K562 (cell line): ENCODE measurements around the gene SAE1. TPM values are rescaled to one million over a fixed set of nuclear protein-coding genes. Genes with fewer than 3 reads are reported as not detected.
A peak's percentile ranks its signal among the peaks of the same experiment; 100 is the strongest.

Experiments used
- CBX5 ChIP-seq: IDR thresholded peaks from 2 replicates; pipeline ENCODE4 v1.6.1; 2014; ENCODE audit warnings: low read depth, borderline replicate concordance
- MCM3 ChIP-seq: fragments of 450-650 bp; IDR thresholded peaks from 2 replicates; pipeline ENCODE4 v1.6.1; 2016
- MTA1 ChIP-seq: fragments of 450-650 bp; IDR thresholded peaks from 2 replicates; pipeline ENCODE4 v1.6.1; 2017; ENCODE audit warnings: borderline replicate concordance
- MTA3 ChIP-seq: fragments of 450-650 bp; formaldehyde crosslinking; IDR thresholded peaks from 2 replicates; pipeline ENCODE4 v1.6.1; 2017; ENCODE audit warnings: mild to moderate bottlenecking, borderline replicate concordance
- POLR3A ChIP-seq: IDR thresholded peaks from 2 replicates; pipeline ENCODE4 v1.6.1; 2011; ENCODE audit warnings: borderline replicate concordance, mild to moderate bottlenecking, moderate library complexity; ENCODE audit not compliant: insufficient read length, insufficient read depth; ENCODE audit errors: extremely low read depth
- polyA plus RNA-seq, 8 experiments: library from polyadenylated mRNA; depleted of rRNA in 4 of 8; stranded (reverse) in 5 of 8; unstranded in 3 of 8; fragments of >200 nt; fragmentation: Nextera tagmentation in 2 of 8; fragmentation: Illumina TruSeq in 1 of 8; extraction: Ambion mirVana in 2 of 8; extraction: Trizol in 1 of 8; gene quantifications; 2 replicates each; pipeline versions ENCODE4 v1.2.1 to v1.2.3, GENCODE V29; 2011 to 2014; ENCODE audit warnings: inconsistent platforms in 1 of 8, missing spikeins in 1 of 8
- total RNA-seq, 7 experiments: library from RNA; depleted of rRNA in 6 of 7; stranded (reverse); fragments of >200 nt in 6 of 7; fragmentation: Illumina TruSeq in 2 of 7; extraction: Trizol in 2 of 7; gene quantifications; 2 replicates each; pipeline versions ENCODE4 v1.2.1 to v1.2.3, GENCODE V29; 2011 to 2021; ENCODE audit warnings: low replicate concordance in 1 of 7
- TF ChIP-seq, protein P1 (sequence below): fragments of 200-800 bp; sonication (Bioruptor generic); IDR thresholded peaks from 2 replicates; pipeline ENCODE4 v1.6.1; 2016; ENCODE audit warnings: missing genetic modification characterization, missing compliant biosample characterization
- TF ChIP-seq, protein P2 (sequence below): fragments of 450-650 bp; IDR thresholded peaks from 2 replicates; pipeline ENCODE4 v1.7.0; 2016; ENCODE audit warnings: borderline replicate concordance
- TF ChIP-seq, protein P3 (sequence below), 2 experiments: fragments of 450-650 bp; IDR thresholded peaks; 2 replicates each; pipeline ENCODE4 v1.6.1; 2016; ENCODE audit warnings: mild to moderate bottlenecking in 2 of 2, borderline replicate concordance in 1 of 2, low read depth in 1 of 2, moderate library complexity in 1 of 2
- TF ChIP-seq, protein P4 (sequence below): fragments of 250-450 bp; sonication (Bioruptor Pico); IDR thresholded peaks from 2 replicates; pipeline ENCODE4 v1.8.0; 2022; ENCODE audit warnings: inconsistent platforms, mild to moderate bottlenecking, moderate library complexity, borderline replicate concordance

SAE1 gene
- total and polyA plus RNA-seq, 9 of the 15 experiments (the other 6 are each of a cell fraction or from before 2014, with no cell fraction given): 82.8 to 299 (median 217) TPM

DNA sequence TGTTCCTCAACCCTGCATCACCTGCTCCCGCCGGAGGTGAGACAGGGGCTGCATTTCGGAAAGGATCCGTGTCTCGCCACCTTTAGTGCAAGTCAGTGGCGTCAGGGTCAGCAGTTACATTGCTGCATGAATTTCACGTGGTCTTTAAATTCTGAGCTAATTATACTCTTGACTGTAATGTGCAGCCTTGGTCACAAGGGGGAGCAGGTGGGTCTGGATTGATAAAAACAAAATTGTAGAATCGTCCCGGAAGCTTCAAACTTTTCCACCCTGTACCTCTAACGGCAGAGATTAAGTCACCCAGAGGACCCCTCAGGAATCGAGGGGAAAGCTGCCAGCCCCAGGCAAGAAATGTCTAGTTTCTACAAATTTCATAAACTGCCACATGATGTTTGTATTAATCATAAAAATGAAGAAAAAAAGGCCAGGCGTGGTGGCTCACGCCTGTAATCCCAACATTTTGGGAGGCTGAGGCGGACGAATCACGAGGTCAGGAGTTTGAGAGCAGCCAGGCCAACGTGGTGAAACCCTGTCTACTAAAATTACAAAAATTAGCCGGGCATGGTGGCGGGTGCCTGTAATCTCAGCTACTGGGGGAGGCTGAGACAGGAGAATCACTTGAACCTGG is 80.2 kb downstream of the SAE1 start (continued):
- TF ChIP-seq, protein P1, sequence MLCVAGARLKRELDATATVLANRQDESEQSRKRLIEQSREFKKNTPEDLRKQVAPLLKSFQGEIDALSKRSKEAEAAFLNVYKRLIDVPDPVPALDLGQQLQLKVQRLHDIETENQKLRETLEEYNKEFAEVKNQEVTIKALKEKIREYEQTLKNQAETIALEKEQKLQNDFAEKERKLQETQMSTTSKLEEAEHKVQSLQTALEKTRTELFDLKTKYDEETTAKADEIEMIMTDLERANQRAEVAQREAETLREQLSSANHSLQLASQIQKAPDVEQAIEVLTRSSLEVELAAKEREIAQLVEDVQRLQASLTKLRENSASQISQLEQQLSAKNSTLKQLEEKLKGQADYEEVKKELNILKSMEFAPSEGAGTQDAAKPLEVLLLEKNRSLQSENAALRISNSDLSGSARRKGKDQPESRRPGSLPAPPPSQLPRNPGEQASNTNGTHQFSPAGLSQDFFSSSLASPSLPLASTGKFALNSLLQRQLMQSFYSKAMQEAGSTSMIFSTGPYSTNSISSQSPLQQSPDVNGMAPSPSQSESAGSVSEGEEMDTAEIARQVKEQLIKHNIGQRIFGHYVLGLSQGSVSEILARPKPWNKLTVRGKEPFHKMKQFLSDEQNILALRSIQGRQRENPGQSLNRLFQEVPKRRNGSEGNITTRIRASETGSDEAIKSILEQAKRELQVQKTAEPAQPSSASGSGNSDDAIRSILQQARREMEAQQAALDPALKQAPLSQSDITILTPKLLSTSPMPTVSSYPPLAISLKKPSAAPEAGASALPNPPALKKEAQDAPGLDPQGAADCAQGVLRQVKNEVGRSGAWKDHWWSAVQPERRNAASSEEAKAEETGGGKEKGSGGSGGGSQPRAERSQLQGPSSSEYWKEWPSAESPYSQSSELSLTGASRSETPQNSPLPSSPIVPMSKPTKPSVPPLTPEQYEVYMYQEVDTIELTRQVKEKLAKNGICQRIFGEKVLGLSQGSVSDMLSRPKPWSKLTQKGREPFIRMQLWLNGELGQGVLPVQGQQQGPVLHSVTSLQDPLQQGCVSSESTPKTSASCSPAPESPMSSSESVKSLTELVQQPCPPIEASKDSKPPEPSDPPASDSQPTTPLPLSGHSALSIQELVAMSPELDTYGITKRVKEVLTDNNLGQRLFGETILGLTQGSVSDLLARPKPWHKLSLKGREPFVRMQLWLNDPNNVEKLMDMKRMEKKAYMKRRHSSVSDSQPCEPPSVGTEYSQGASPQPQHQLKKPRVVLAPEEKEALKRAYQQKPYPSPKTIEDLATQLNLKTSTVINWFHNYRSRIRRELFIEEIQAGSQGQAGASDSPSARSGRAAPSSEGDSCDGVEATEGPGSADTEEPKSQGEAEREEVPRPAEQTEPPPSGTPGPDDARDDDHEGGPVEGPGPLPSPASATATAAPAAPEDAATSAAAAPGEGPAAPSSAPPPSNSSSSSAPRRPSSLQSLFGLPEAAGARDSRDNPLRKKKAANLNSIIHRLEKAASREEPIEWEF (CRISPR knock-in tag): peak; percentile 37; the same call in 1 of the 2 replicates
- TF ChIP-seq, protein P2, sequence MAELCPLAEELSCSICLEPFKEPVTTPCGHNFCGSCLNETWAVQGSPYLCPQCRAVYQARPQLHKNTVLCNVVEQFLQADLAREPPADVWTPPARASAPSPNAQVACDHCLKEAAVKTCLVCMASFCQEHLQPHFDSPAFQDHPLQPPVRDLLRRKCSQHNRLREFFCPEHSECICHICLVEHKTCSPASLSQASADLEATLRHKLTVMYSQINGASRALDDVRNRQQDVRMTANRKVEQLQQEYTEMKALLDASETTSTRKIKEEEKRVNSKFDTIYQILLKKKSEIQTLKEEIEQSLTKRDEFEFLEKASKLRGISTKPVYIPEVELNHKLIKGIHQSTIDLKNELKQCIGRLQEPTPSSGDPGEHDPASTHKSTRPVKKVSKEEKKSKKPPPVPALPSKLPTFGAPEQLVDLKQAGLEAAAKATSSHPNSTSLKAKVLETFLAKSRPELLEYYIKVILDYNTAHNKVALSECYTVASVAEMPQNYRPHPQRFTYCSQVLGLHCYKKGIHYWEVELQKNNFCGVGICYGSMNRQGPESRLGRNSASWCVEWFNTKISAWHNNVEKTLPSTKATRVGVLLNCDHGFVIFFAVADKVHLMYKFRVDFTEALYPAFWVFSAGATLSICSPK: no peak
- no peak for TF ChIP-seq MTA1
- TF ChIP-seq POLR3A: no peak
- TF ChIP-seq, protein P3, sequence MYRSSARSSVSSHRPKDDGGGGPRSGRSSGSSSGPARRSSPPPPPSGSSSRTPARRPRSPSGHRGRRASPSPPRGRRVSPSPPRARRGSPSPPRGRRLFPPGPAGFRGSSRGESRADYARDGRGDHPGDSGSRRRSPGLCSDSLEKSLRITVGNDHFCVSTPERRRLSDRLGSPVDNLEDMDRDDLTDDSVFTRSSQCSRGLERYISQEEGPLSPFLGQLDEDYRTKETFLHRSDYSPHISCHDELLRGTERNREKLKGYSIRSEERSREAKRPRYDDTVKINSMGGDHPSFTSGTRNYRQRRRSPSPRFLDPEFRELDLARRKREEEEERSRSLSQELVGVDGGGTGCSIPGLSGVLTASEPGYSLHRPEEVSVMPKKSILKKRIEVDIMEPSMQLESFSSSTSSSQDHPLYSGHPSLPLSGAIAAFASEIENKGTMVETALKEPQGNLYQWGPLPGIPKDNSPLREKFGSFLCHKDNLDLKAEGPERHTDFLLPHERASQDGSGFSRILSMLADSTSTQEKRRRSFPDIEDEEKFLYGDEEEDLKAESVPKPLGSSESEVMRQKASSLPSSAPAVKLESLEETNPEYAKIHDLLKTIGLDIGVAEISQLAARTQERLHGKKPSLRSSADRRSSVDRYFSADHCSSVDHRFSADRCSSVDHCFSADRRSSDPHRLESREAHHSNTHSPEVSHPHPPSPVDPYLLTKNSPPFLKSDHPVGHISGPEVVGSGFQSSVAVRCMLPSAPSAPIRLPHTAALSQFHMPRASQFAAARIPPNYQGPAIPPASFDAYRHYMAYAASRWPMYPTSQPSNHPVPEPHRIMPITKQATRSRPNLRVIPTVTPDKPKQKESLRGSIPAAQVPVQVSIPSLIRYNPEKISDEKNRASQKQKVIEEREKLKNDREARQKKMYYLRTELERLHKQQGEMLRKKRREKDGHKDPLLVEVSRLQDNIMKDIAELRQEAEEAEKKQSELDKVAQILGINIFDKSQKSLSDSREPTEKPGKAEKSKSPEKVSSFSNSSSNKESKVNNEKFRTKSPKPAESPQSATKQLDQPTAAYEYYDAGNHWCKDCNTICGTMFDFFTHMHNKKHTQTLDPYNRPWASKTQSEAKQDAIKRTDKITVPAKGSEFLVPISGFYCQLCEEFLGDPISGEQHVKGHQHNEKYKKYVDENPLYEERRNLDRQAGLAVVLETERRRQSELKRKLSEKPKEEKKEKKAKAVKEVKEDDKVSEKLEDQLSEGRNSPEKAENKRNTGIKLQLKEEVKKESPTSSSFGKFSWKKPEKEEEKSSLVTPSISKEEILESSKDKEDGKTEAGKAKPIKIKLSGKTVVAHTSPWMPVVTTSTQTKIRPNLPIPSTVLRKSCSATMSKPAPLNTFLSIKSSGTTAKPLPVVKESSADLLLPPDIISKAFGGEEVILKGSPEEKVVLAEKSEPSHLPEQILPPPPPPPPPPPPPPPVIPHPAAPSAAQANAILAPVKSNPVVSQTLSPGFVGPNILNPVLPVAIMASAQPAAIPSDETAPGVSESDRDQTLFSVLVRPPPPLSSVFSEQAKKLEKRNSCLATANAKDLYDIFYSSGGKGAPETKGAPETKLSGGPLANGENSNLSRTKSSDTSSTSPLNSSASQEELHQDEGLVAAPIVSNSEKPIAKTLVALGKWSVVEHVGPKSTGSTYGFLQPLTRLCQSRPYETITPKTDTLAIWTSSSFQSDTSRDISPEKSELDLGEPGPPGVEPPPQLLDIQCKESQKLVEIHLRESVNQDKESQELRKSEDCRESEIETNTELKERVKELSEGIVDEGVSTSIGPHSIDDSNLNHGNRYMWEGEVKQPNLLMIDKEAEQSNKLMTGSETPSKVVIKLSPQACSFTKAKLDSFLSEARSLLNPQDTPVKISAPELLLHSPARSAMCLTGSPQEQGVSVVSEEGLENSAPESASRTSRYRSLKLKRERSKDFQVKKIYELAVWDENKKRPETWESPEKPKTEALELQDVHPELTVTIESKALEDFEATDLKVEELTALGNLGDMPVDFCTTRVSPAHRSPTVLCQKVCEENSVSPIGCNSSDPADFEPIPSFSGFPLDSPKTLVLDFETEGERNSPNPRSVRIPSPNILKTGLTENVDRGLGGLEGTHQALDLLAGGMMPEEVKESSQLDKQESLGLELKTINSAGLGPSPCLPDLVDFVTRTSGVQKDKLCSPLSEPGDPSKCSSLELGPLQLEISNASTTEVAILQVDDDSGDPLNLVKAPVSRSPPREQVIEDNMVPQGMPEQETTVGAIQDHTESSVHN (IDR thresholded peaks at IDR 0.05; ENCODE audit: borderline replicate concordance in 1 of 2, low read depth in 1 of 2): no peak
- no peak for TF ChIP-seq MCM3
- 0 out of 2 replicates have a peak, but pooled peaks have one; percentile 64 for TF ChIP-seq MTA3
- TF ChIP-seq, protein P4, sequence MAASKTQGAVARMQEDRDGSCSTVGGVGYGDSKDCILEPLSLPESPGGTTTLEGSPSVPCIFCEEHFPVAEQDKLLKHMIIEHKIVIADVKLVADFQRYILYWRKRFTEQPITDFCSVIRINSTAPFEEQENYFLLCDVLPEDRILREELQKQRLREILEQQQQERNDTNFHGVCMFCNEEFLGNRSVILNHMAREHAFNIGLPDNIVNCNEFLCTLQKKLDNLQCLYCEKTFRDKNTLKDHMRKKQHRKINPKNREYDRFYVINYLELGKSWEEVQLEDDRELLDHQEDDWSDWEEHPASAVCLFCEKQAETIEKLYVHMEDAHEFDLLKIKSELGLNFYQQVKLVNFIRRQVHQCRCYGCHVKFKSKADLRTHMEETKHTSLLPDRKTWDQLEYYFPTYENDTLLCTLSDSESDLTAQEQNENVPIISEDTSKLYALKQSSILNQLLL (CRISPR knock-in tag): no peak
- no peak for TF ChIP-seq CBX5
